GM12864 (cell line): ENCODE data around the gene NIT1.
"Not testable (repeated sequence)": the region's sequence is repeated elsewhere in the genome, so short reads cannot be mapped to it uniquely, and the experiment has no call there.

Source experiments
- DNase-seq: peaks from one replicate; pipeline ENCODE4 v3.0.0-alpha.2; 2011; ENCODE audit warnings: low read depth
- H3K4me3 ChIP-seq: 2 replicates; pipeline ENCODE4 v1.5.1; 2011; ENCODE audit warnings: mild to moderate bottlenecking, low read depth, low read length, control low read depth
- CTCF ChIP-seq: IDR thresholded peaks from 2 replicates; pipeline ENCODE4 v1.5.1; 2011; ENCODE audit warnings: low read depth, mild to moderate bottlenecking, moderate library complexity, low read length, control low read depth, inconsistent platforms; ENCODE audit errors: missing control alignments

The NIT1 gene

GRCh38 chr1:161113915-161114314, 4.0 kb upstream of the NIT1 start:
- no peak for DNase-seq
- no peak for TF ChIP-seq CTCF
- H3K4me3 ChIP-seq = no peak overlapping the region

- no peak overlapping the region for H3K4me3 ChIP-seq
- no peak for TF ChIP-seq CTCF
- no peak for DNase-seq
Measured at GRCh38 chr1:161114556-161114955, 3.3 kb upstream of the NIT1 start.

GRCh38 chr1:161115132-161115711, 2.7 kb upstream of the NIT1 start:
- no peak overlapping the region for H3K4me3 ChIP-seq
- no peak for DNase-seq
- TF ChIP-seq CTCF = no peak

- H3K4me3 ChIP-seq, DNase-seq: not testable (repeated sequence)
Measured at GRCh38 chr1:161115961-161116360, 1.9 kb upstream of the NIT1 start.

- DNase-seq = no peak
- peak; percentile 53 for TF ChIP-seq CTCF
- H3K4me3 ChIP-seq = peak overlapping the region; percentile 87
Measured at GRCh38 chr1:161119092-161119903, 1.4 kb downstream of the NIT1 start.

- TF ChIP-seq CTCF = no peak
- H3K4me3 ChIP-seq = no peak overlapping the region
- DNase-seq = no peak
Measured at GRCh38 chr1:161121042-161121650, 3.2 kb downstream of the NIT1 start.

- no peak overlapping the region for H3K4me3 ChIP-seq
- TF ChIP-seq CTCF = no peak
- no peak for DNase-seq
Measured at GRCh38 chr1:161121834-161122233, 3.9 kb downstream of the NIT1 start.
